Activated CD4-positive, alpha-beta T cell treated with anti-CD3 and anti-CD28 coated beads, Interleukin-2, amount 50 U/mL, for 4 hours (primary cell): Measurements from ENCODE around the gene NR2E1.

ENCODE experiments used
- DNase-seq, 2 experiments: peaks; one replicate each; pipeline ENCODE4 v3.0.0-alpha.2; 2020

The NR2E1 gene

DNA sequence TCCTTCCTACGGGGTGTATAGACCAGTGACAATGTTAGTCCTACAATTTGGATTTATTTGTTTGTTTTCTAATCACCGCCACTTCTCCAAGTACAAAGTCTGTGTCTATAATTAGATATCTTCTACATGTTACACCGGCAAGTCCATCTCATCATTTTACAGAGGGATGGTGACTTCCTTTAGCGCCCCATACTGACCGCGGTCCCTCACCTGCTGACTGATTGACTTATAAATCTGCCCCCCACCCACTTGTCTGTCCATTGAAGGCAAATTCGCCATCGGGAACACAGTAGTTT lies 8.9 kb upstream of the NR2E1 start:
- no peak for DNase-seq

DNA sequence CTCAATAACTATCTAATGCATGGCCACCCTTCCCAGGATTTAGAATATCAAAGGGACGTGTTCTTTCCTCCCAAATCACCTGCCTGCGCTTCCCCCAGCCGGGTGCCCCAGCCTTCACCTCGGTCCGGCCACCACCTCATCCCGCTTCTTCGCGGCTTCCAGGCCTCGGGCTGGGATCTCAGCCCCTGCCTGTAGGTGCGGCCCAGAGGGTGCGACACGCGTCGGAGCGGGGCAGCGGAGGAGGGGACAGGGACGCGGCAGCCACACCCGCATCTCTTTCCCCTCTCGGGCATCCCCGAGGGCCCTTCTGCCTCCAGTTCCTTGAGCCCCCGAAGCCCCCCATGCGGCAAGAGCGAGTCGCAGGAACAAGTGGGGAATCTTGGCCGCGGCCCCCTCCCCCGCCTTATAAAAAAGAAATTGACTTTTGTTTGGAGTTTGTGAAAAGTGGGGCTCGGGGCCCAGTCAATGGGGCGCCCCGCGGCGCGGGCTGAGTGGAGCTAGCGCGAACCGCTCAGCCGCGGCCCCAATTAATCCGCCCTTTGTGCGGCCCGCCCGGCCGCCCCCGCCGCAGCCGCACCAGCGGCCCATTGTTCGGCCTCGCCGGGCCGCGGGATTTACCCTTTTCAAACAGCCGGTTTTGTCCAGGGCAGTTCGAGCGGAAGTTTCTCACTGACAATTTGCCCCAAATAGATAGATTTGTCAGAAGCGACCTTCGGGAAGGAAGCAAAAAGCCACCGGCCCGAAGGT lies 8.4 kb upstream of the NR2E1 start:
- no peak for DNase-seq

DNA sequence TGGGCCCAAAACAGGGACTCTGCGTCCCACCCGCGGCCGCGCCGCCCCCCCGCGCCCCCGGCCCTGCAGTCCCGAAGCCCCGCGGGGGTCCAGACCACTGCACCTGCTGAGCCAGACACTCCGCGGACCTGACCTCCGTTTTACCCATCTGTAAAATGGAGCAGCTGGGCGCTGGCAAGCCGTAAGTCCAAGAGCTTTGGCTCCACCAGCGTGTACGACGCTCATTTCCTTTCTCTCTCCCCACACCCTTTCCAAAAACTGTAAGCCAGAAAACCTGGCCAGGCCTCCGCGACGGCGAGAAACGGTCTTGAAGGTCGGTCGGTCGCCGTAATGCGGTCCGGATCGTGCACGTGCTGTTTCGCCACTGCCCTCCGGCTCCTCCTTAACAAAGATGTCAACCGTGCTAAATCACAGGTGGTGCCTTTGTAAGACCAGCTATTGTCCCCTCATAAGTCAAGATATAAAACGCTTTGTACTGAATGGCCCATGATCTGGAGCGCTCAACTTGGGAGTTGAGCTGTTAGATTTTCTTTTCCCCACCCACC lies 7.8 kb upstream of the NR2E1 start:
- DNase-seq: no peak

DNA sequence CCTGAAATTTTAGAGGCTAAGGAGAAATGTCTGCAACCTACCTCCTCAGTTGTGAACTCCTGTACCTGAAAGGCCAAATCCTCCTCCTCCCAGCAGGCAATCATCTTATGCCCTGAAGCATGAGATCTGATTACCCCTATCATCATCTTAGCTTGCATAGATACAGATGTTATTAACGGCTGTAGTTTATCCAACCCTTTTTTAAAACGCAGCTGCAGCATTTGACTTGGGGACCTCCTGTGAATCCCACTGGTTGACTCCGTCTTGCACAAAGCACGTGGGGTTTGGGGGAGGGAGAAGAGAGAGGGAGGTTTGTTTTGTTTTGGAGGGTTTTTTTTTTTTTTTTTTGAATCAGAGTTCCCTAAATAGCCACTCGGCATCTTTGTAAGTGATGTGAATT lies 5.8 kb upstream of the NR2E1 start:
- DNase-seq: no peak

DNA sequence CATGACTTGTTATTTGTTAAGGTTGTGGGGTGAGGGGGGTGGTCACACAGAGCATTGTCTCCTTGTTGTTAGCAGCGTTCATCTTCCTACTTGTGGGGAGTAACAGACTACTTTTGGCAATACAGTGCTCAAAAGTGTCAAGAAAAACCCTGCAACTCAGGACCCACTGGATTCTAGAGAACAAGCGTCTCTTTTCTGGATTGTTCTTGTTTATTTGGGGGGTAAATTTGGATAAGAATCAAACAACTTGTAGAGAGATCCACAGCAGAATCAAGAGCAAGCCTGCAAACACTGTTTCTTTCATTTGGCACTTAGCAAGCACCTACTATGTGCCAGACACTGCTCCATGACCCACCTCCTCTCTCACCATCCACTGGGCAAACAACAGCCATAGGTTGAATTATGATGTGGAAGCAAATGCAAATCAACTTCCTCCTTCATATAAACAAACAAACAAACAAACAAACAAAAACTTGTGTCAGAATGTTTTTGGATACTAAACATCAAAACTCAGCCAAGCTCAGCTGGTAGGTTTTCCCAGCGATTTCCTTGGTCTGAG lies 4.0 kb upstream of the NR2E1 start:
- no peak for DNase-seq

DNA sequence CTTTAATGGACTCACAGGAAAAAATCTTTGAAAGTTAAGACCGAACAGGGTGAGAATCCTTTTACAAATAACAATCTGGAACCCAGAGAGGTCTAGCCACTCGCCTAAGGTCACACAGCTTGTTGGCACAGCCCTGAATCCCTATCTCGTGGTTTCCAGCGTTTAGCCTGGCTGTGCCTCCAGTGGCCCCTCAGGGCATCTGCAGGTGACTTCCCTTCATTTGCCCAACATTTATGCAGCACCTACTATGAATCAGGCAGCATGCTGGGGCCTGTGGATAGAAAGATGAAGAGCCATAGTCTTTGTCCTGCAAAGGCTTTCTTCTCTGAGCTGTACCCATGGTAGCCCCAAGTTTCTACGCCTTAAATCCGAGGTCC lies 2.6 kb upstream of the NR2E1 start:
- DNase-seq: no peak

DNA sequence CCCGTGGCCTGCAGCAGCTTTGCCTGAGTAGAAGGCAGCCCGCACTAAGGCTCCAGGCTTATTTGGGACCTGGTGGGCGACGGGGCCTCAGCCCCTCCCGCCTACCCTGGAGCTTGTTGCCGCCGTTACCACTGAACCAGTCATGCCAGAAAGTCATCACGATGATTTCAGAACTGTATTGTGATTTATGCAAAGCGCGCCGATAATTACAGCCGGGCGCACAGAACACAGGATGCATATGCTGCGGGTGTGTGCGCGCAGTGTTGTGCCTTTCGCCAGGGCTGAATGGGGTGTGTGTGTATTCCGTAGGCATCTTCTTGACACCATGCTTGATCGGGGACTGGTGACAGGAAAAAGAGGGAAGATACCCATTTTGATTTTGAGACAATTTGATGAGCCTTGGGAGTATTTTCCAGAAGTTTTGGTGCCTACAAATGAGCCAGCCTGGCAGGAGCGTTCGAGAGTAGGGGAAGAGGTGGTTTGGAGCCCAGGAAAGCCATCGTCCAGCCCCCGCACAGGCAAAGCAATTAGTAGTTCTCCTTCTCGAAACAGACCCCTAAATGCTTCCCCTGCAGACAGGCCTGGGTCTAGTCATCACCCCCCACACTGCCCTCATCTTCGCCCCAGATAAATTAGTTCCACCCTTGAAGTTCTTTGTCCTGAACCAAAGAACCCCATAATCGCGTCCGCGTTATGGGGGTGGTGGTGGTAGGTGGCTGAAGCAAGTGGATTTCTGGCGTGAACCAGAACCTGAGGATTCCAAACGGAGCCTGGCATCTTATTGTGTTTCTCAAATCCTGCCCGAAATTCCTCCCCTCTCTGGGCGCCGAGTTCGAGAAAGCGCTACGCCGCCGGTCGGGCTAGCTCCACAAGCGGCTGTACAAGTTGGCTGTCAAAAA lies 1.9 kb upstream of the NR2E1 start:
- no peak for DNase-seq

DNA sequence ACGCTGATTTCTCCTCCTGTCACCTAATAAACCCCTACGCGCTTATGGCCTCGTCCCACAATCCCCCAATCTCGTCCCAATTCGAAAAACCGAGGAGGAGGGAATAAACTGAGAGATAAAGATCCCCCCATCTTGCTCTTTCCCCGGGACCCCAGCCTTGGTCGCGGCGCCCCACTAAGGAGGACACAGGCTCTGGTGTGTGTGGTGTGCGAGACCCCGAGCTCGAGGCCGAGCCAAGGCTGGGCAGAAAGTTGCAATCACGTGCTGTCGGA lies 1.3 kb upstream of the NR2E1 start:
- DNase-seq: no peak

DNA sequence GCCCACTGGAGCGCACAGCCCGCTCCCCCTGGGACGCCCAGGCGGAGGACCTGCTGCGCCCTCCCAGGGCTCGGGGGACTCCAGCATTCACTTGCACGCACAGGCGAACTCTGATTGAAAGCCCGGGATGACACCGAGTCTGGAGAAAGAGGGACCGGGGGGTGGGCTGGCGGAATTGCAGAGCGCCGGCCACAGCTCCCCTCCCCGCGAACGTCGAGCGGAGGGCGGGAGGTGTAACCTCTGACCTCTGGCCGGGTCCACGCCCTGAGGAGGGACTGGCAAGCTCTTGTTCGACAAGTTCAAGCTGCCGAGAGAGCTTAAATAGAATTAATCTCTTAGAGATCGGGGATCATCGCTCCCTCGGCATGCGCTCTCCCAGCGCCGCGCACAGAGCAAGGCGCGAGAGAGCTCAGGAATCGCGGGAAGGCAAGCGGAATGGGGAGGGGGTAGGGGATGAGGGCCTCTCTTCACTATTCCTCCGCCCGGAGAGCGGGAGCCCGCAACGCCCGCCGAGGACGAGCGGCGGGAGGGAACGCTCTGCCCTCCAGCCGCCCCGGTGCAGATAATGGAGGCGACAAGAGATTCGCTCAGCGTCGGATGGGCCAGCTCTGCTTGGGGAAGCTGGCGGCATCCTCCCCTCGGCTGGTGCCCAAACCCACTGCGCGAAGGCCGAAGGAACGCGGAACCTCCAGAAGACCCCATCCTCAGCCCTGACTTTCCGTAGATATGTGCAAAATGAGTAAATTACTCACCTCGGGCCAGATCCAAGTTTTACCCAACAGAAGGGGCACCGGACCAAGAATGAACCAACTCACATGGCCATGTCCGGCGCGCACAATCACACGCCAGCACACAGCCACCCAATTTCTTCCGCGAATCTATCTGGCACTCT lies 761 bp upstream of the NR2E1 start:
- DNase-seq: no peak

DNA sequence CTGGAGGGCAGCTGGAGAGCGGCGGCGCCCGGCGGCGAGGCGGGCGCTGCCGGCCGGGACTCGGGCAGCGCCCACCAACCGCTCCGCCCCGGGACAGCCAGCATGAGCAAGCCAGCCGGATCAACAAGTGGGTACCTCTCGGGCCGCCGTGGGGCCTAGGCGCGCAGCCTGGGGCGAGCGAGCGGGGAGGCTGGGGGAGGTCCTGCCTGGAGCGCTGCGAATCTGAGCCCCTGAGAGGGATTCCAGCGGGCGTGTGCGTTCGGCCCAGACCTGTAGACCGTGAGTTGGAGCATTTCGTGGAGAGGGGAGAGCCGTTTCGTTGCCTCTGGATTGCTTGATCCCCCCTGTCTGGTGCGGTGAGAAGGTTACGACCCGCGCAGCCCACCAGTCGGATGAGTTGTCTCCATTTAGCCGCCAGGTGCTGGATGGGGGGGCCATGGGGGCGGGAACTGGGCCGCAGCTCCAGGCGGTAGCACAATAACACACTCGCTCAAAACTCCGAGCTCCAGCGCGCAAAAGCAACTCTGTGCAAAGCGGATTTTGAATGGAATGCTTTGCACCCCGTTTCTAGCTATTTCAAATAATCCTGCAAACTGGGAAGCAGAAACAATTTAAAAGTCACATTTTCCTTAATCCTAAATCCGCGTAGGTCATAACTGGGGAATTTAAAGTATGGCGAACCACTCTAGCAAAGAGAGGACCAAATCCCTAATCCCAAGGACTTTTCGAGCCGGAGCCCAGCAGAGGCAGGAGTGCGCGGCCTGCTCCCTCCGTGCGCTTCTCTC lies 1.0 kb downstream of the NR2E1 start:
- DNase-seq: no peak

DNA sequence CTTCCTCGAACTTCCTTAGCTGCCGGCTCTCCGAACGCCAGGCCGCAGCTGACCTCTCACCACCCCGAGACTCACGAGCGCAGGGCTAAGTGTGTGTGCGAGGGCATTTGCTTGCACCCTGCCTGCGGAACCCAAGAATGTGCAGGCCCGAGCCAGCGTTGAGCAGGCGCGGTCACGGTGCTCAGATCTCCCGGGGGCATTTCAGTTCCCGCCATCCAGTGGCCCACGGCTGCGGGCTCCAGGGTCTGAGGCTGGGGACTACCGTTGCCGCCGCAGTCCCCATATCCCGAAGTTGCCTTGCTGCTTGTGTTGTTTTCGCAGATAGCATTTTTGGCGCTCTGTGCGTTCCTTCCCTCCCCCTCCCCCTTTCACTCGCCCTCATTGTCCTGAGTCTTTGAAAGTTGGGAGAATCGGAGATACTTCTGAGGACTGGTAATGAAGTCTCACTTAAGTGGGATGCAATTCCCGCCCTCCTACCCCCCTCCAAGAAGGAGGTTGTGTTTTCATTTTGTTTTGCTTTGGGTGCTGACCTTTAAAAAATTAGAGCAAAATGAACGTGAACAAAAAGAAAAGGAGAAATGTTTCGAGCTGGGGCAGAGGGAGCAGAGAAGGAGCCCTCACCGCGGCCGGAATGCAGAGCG lies 1.7 kb downstream of the NR2E1 start:
- DNase-seq: no peak

DNA sequence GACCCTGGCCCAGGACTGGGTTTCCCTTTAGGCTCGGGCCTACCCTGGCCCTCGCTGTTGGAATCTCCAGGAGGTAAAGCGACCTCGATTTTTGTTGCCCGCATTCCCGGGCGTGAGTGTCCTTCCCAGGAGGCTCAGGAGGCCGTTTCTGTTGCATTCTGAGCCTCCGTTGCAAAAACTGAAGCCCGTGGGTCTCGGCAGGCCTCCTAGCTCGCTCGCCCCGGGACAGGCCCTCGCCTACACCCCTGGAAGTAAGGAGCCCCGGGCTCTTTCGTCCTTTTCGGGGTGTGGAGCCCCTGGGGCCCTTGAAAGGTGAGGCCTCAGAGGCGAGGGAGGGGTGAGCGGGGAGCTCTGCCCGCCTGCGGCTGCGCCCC lies 2.3 kb downstream of the NR2E1 start:
- DNase-seq: no peak

DNA sequence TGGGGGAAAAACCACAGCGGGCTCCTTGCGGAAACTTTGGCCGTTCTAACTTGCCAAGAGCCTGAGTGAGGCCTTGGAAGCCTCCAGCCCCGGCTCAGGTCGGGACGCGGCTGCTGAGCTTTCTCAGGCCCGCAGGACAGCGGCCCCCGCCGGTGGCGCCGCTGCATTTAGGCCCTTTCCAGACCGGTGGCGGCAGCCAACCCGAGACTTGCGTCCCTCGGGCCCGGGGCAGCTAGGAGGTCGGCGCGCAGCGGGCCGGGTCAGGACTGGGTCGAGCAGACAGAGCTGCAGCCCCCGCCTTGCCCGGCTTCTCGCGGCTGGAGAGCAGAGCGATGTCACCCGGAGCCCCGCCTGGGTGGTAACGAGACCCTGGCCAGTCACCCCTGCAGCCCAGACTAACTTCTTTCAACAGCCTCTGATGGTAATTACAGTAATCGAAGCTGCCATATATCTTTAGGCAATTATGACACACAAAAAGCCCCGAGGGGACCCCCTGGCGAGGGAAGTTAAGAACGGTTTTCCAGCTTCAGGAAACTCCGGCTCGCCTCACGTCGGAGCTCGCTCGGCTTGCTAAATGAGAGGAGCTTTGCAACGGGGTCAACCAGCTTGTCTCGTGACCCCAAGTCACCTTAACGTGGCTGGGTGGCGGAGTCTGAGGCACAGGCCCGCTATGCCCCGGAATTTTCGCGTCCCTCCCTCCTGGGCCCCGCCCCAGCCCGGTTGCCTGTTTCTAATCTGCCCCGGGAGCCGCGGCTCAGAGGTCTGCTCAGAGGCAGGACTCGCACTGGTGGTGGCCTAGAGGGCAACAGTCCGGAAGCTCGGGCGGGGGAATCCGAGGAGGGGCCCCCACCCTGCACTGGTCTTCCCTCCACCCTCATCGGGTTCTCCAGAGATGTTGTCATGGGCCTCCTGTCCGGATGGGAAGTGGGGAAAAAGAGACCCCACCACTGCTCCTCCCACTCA lies 3.0 kb downstream of the NR2E1 start:
- DNase-seq: no peak

DNA sequence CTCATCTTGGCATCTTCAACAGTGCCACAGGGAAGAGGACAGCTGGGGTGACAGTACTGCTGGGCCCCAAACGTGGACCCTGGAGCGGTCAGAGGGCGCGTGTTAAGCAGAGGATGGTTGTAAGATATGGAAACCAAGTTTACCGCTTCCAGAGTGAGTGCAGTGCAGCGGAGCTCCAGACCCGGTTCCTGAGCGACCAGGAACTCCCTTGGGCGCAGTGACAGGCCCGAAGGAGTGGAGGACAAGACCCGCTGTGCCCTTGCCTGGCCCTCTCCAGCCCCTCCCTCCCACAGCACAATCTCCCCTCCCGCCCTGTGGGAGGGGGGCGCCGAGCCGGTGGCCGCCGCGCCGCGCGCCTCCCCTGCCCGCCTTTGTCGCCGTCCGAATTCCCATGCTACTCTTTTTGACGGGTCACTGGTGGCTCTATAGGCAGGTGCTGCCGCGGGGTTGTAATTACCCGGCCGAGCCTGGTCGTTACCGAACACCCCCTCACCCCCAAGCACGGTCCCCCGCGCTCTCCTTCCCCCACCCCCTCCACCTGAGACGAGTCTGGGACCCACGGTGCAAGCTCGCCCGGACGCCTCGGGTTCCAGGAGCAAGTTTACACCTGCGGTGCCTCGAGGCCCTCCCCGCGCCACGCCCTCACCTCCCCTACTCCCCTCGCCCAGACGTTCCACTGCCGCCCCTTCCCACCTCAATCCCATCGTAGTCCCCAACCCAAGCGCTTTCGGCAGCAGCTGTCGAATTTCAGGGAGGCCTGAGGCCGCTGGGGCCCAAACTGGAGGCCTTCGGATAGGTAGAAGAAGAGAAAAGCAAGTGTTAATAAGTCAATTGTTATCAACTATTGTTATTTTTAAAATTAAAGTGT lies 3.9 kb downstream of the NR2E1 start:
- DNase-seq: no peak

DNA sequence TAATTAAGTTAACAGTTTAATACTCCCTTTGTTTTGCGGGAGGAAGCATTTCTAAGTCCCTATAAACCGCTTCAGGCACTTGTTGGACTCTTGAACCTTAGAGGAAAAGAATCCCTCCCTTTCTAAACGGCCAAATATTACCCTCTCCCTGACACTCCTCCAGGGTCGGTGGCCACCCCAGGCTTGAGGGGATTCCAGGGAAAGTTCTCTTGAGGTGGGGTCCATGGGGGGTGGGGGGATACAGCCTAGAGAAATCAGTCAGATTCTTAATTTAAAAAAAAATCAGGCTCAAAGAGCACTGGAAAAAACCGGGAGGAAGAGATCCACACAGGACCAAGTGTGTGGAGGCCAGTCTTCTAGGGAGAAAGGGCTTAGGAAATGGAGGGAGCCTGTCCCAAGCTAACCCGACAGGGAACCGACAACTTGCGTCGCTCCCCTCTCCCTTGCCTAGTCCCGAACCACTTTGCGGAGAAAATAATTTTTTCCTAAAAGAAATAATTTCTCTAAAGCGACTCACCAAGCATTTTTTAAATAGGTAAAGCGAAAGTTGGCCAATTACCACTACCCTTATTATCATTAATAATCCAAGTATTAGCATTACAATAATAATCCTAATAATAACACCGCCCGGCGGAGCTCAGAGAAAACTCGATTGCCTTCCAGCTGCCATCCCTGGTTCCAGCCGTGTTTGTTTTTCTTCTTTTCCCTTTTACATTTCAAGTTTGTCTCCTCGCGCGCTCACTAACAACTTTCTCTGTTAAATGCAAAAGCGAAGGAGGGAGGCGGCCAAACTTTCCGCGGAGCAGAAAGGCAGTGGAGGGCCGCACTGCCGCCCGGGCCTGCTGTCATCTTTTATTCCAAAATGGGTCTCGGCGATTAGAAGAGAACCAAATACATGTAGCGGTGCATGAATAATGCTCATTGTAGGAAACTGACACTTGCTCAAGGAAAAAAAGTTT lies 4.8 kb downstream of the NR2E1 start:
- no peak for DNase-seq

DNA sequence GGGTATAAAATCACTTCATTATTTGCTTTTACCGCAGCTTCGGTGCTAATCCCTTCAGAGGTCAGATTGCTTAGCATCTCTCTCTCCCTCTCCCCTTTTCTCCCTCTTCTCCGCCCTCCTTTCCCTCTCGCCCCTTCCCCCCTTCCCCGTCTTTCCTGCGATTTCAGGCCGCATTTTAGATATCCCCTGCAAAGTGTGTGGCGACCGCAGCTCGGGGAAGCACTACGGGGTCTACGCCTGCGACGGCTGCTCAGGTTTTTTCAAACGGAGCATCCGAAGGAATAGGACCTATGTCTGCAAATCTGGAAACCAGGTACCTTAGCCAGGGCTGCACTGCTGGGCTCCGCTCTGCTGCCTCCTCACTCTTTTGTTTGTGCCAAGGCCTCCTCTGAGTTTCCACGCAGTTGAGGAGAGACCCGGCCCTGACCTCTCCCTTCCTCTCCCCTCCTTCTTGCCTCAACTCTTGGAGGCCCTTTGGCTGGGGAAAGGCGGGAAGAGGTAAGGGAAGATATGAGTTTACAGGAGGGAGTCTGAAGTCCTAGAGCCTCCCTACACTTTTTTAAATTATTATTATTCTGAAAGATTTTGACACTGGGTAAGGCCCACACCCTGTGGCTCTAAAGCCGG lies 5.6 kb downstream of the NR2E1 start:
- no peak for DNase-seq

DNA sequence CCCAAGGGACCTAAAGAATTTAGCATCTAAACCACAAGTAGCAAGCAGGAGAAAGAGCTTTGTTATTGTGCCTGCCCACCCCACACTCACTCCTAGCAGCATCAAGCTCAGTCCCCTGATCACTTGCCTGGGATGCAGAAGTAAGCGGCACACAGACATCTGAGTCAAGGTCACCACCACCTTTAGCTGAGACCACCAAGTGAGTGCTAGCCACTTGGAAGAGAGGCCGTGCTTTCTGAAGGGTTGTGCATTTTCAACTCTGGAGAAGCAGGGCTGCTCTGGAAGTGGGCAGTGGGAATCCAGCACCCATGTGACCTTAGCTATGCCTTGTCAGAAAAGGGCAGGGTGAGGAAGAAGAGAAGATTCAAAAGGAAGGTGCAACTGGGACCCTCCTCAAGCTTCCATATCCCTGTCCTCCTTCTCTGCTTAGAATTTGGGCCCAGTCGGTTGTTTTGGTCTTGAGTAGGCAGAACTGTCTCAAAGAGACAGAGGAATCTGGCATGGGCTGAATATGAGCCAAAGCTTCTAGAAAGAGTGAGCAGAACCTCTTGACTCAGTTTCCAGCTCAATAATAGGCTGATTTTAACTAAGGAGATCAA lies 6.2 kb downstream of the NR2E1 start:
- no peak for DNase-seq
